ENCODE data around the gene NFATC3. TPM values are rescaled to one million over a fixed set of nuclear protein-coding genes. Genes with fewer than 3 reads are reported as not detected.
A peak's percentile ranks its signal among the peaks of the same experiment; 100 is the strongest.

NFATC3 gene
- total RNA-seq, 2 donors from 2014 or later, result 24.5 to 45.0 TPM

- DNase-seq (ENCODE audit: low spot score), result peak; percentile 58
- TF ChIP-seq CTCF (IDR thresholded peaks at IDR 0.05), result no peak
- peaks cover 0 to 23% of the 10 kb centered on the region in 2 donors for H3K4me1 ChIP-seq
- no peaks in the 10 kb centered on the region for H3K9me3 ChIP-seq
- H3K27me3 ChIP-seq, result no peaks in the 10 kb centered on the region
- H3K27ac ChIP-seq, result no peak overlapping the region
- no peak overlapping the region for H3K4me3 ChIP-seq
- no peaks in the 10 kb centered on the region for H3K36me3 ChIP-seq
Observed at GRCh38 chr16:68227850-68228553, 142.8 kb downstream of the NFATC3 start.

- Histone ChIP-seq H3K4me3 (no peak overlapping the region), H3K9me3 (no peaks in the 10 kb centered on the region), H3K4me1 (peaks cover 0 to 23% of the 10 kb centered on the region in 2 donors), H3K36me3 (no peaks in the 10 kb centered on the region), H3K27ac (no peak overlapping the region), H3K27me3 (no peaks in the 10 kb centered on the region)
- TF ChIP-seq CTCF (IDR thresholded peaks at IDR 0.05), result no peak
- no peak for DNase-seq (ENCODE audit: low spot score)
Observed at GRCh38 chr16:68228652-68229051, 143.5 kb downstream of the NFATC3 start.

- TF ChIP-seq CTCF (IDR thresholded peaks at IDR 0.05), result peak; percentile 79 to 94
- Histone ChIP-seq H3K9me3 (no peaks in the 10 kb centered on the region), H3K4me1 (peaks cover 0 to 30% of the 10 kb centered on the region in 2 donors), H3K27ac (no peak overlapping the region), H3K27me3 (no peaks in the 10 kb centered on the region), H3K4me3 (no peak overlapping the region), H3K36me3 (no peaks in the 10 kb centered on the region)
- DNase-seq (ENCODE audit: low spot score), result no peak
Observed at GRCh38 chr16:68229431-68230175, 144.4 kb downstream of the NFATC3 start.

GRCh38 chr16:68230176-68230571 lies 145.0 kb downstream of the NFATC3 start:
- no peaks in the 10 kb centered on the region for H3K36me3 ChIP-seq
- no peaks in the 10 kb centered on the region for H3K9me3 ChIP-seq
- TF ChIP-seq CTCF (IDR thresholded peaks at IDR 0.05), result no peak
- no peak for DNase-seq (ENCODE audit: low spot score)
- peaks cover 0 to 34% of the 10 kb centered on the region in 2 donors for H3K4me1 ChIP-seq
- H3K27me3 ChIP-seq, result no peaks in the 10 kb centered on the region
- H3K4me3 ChIP-seq, result no peak overlapping the region
- H3K27ac ChIP-seq, result no peak overlapping the region

- no peak overlapping the region for H3K4me3 ChIP-seq
- no peak for TF ChIP-seq CTCF (IDR thresholded peaks at IDR 0.05)
- H3K4me1 ChIP-seq, result peaks cover 0 to 41% of the 10 kb centered on the region in 2 donors
- H3K27me3 ChIP-seq, result no peaks in the 10 kb centered on the region
- H3K27ac ChIP-seq, result no peak overlapping the region
- H3K36me3 ChIP-seq, result no peaks in the 10 kb centered on the region
- no peak for DNase-seq (ENCODE audit: low spot score)
- no peaks in the 10 kb centered on the region for H3K9me3 ChIP-seq
Observed at GRCh38 chr16:68230956-68231355, 145.8 kb downstream of the NFATC3 start.
